Mesendoderm (in vitro differentiated cells): ENCODE results near the gene PPP1R12C.

Experiments
- DNase-seq: peaks from one replicate; pipeline ENCODE4 v3.0.0; 2013
- H2AK5ac ChIP-seq: 2 replicates; pipeline ENCODE4 v1.6.1; 2013; ENCODE audit warnings: low read length, inconsistent platforms
- H2BK120ac ChIP-seq: 2 replicates; pipeline ENCODE4 v1.6.1; 2013; ENCODE audit warnings: low read depth, mild to moderate bottlenecking, low read length, moderate library complexity, mixed read lengths
- H2BK15ac ChIP-seq: replicated peaks from 2 replicates; pipeline ENCODE4 v1.6.1; 2013; ENCODE audit warnings: low read depth, mild to moderate bottlenecking, moderate library complexity
- H2BK5ac ChIP-seq: 2 replicates; pipeline ENCODE4 v1.6.1; 2013; ENCODE audit warnings: low read length, inconsistent platforms
- H3K18ac ChIP-seq: 2 replicates; pipeline ENCODE4 v1.6.1; 2013; ENCODE audit warnings: mild to moderate bottlenecking, low read length, mixed read lengths
- H3K23ac ChIP-seq: one replicate; pipeline ENCODE4 v1.6.1; 2013; ENCODE audit warnings: low read length
- H3K27ac ChIP-seq: 2 replicates; pipeline ENCODE4 v1.5.1; 2013; ENCODE audit warnings: low read depth, mild to moderate bottlenecking, inconsistent platforms, low read length, moderate library complexity
- H3K27me3 ChIP-seq: 2 replicates; pipeline ENCODE4 v1.6.1; 2013; ENCODE audit warnings: low read length, control low read depth, mild to moderate bottlenecking, inconsistent platforms; ENCODE audit not compliant: insufficient read depth, poor library complexity
- H3K36me3 ChIP-seq: 2 replicates; pipeline ENCODE4 v1.6.1; 2013; ENCODE audit warnings: low read length, inconsistent platforms; ENCODE audit not compliant: control insufficient read depth, insufficient read depth
- H3K4ac ChIP-seq: one replicate; pipeline ENCODE4 v1.6.1; 2013; ENCODE audit warnings: low read depth, mild to moderate bottlenecking, low read length, moderate library complexity
- H3K4me1 ChIP-seq: 2 replicates; pipeline ENCODE4 v1.6.1; 2013; ENCODE audit warnings: low read depth, low read length, inconsistent platforms; ENCODE audit not compliant: control insufficient read depth
- H3K4me2 ChIP-seq: 2 replicates; pipeline ENCODE4 v1.6.1; 2013; ENCODE audit warnings: low read length
- H3K4me3 ChIP-seq: 2 replicates; pipeline ENCODE4 v1.5.1; 2013; ENCODE audit warnings: mild to moderate bottlenecking, low read length
- H3K56ac ChIP-seq: one replicate; pipeline ENCODE4 v1.6.1; 2013; ENCODE audit warnings: low read length
- H3K79me1 ChIP-seq: 2 replicates; pipeline ENCODE4 v1.6.1; 2013; ENCODE audit warnings: low read length, inconsistent platforms
- H3K79me2 ChIP-seq: 2 replicates; pipeline ENCODE4 v1.6.1; 2013; ENCODE audit warnings: mild to moderate bottlenecking, low read length; ENCODE audit not compliant: control insufficient read depth, insufficient read depth
- H3K9ac ChIP-seq: 2 replicates; pipeline ENCODE4 v1.6.1; 2013; ENCODE audit warnings: low read length, inconsistent platforms
- H4K5ac ChIP-seq: one replicate; pipeline ENCODE4 v1.6.1; 2013; ENCODE audit warnings: low read length
- H4K8ac ChIP-seq: one replicate; pipeline ENCODE4 v1.6.1; 2013; ENCODE audit warnings: low read depth, mild to moderate bottlenecking, control low read depth, low read length, moderate library complexity
- WGBS: extraction: QIAGEN DNeasy Blood & Tissue Kit; methylation state at CpG from one replicate; pipeline ENCODE4 v1.1.7; 2013; ENCODE audit warnings: low lambda C conversion rate, missing lambda C conversion rate; ENCODE audit not compliant: insufficient coverage; ENCODE audit errors: extremely low coverage; 5-methylcytosine and 5-hydroxymethylcytosine counted together

The PPP1R12C gene

GRCh38 chr19:55119053-55119452 is 1.6 kb upstream of the PPP1R12C start:
- Histone ChIP-seq H3K4me2 (peak overlapping the region; percentile 67), H3K4me1 (peaks cover 8% of the 10 kb centered on the region), H3K36me3 (no peaks in the 10 kb centered on the region), H3K79me1 (peaks cover 20% of the 10 kb centered on the region), H4K8ac (no peak overlapping the region), H4K5ac (peak overlapping the region; percentile 59), H2BK5ac (no peak overlapping the region), H3K9ac (peak overlapping the region; percentile 64), H2AK5ac (no peak overlapping the region), H3K27ac (no peak overlapping the region), H3K27me3 (no peaks in the 10 kb centered on the region), H3K18ac (no peak overlapping the region), H3K79me2 (peaks cover 29% of the 10 kb centered on the region), H3K4ac (no peak overlapping the region), H2BK120ac (no peak overlapping the region), H3K23ac (no peak overlapping the region), H3K56ac (peak overlapping the region; percentile 82), H3K4me3 (no peak overlapping the region), H2BK15ac (no peak overlapping the region)
- WGBS: no CpG with 5 or more reads among the region's 14 CpGs
- DNase-seq: no peak

DNA sequence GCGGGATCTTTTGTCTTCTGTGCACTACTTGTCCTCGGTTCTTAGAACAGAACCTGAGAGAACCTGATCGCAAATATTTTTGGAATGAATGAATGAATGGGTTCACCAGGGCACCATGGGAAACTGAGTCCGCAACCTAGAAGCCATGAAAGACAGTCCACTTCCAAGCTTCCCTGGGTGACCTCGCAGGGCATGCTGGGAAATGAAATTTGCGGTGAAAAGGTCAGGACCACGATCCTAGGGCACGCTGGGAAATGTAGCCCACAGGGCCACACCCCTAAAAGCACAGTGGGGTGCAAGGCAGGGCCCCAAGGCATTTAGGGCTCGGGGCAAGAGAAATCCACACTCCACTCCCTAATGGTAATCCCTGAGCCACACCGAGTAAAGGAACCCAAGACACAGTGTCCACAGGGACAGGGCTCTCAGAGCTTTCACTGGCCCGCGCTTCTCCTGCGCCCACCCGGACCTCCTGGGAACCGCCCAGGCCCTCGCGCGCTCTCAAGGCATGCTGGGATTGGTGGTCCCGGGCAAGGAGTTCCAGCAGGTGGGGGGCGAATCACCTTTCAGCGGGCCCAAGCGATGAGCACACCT is 1.1 kb upstream of the PPP1R12C start:
- H3K36me3 ChIP-seq: no peaks in the 10 kb centered on the region
- H2BK120ac ChIP-seq: no peak overlapping the region
- peak overlapping the region; percentile 66 for H4K8ac ChIP-seq
- no peak overlapping the region for H3K18ac ChIP-seq
- no peak overlapping the region for H2AK5ac ChIP-seq
- peak overlapping the region; percentile 88 for H3K56ac ChIP-seq
- H2BK15ac ChIP-seq: no peak overlapping the region
- no peak overlapping the region for H4K5ac ChIP-seq
- no peak overlapping the region for H3K27ac ChIP-seq
- peaks cover 8% of the 10 kb centered on the region for H3K4me1 ChIP-seq
- peak overlapping the region; percentile 81 for H3K4me2 ChIP-seq
- H2BK5ac ChIP-seq: peak overlapping the region; percentile 15
- peaks cover 32% of the 10 kb centered on the region for H3K79me2 ChIP-seq
- no peak overlapping the region for H3K23ac ChIP-seq
- no CpG with 5 or more reads among the region's 22 CpGs for WGBS
- H3K4ac ChIP-seq: no peak overlapping the region
- no peaks in the 10 kb centered on the region for H3K27me3 ChIP-seq
- DNase-seq: peak; percentile 95
- peak overlapping the region; percentile 72 for H3K9ac ChIP-seq
- peaks cover 22% of the 10 kb centered on the region for H3K79me1 ChIP-seq
- peak overlapping the region; percentile 75 for H3K4me3 ChIP-seq

GRCh38 chr19:55117663-55118391 is 390 bp upstream of the PPP1R12C start:
- DNase-seq: peak; percentile 100
- Histone ChIP-seq H3K4me3 (peak overlapping the region; percentile 75), H3K23ac (no peak overlapping the region), H2BK120ac (no peak overlapping the region), H3K4me1 (peaks cover 8% of the 10 kb centered on the region), H3K27ac (no peak overlapping the region), H3K4ac (no peak overlapping the region), H3K56ac (peak overlapping the region; percentile 88), H3K79me2 (peaks cover 37% of the 10 kb centered on the region), H3K4me2 (peak overlapping the region; percentile 77), H4K5ac (no peak overlapping the region), H3K27me3 (no peaks in the 10 kb centered on the region), H3K9ac (peak overlapping the region; percentile 72), H3K36me3 (no peaks in the 10 kb centered on the region), H2AK5ac (no peak overlapping the region), H4K8ac (peak overlapping the region; percentile 66), H3K18ac (peak overlapping the region; percentile 13), H2BK5ac (no peak overlapping the region), H3K79me1 (peaks cover 27% of the 10 kb centered on the region), H2BK15ac (no peak overlapping the region)
- no CpG with 5 or more reads among the region's 44 CpGs for WGBS

DNA sequence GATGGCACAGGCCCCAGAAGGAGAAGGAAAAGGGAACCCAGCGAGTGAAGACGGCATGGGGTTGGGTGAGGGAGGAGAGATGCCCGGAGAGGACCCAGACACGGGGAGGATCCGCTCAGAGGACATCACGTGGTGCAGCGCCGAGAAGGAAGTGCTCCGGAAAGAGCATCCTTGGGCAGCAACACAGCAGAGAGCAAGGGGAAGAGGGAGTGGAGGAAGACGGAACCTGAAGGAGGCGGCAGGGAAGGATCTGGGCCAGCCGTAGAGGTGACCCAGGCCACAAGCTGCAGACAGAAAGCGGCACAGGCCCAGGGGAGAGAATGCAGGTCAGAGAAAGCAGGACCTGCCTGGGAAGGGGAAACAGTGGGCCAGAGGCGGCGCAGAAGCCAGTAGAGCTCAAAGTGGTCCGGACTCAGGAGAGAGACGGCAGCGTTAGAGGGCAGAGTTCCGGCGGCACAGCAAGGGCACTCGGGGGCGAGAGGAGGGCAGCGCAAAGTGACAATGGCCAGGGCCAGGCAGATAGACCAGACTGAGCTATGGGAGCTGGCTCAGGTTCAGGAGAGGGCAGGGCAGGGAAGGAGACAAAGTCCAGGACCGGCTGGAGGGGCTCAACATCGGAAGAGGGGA is 1.1 kb downstream of the PPP1R12C start:
- H2BK5ac ChIP-seq: no peak overlapping the region

GRCh38 chr19:55115446-55116065 is 1.9 kb downstream of the PPP1R12C start:
- peak overlapping the region; percentile 95 for H3K9ac ChIP-seq
- H3K23ac ChIP-seq: no peak overlapping the region
- H3K4me1 ChIP-seq: peaks cover 8% of the 10 kb centered on the region
- peaks cover 36% of the 10 kb centered on the region for H3K79me1 ChIP-seq
- H4K5ac ChIP-seq: no peak overlapping the region
- no peak overlapping the region for H2BK120ac ChIP-seq
- no peak overlapping the region for H3K27ac ChIP-seq
- no peaks in the 10 kb centered on the region for H3K36me3 ChIP-seq
- H3K79me2 ChIP-seq: peaks cover 40% of the 10 kb centered on the region
- no peak overlapping the region for H2BK5ac ChIP-seq
- H3K18ac ChIP-seq: no peak overlapping the region
- no CpG with 5 or more reads among the region's 13 CpGs for WGBS
- H3K4ac ChIP-seq: no peak overlapping the region
- H4K8ac ChIP-seq: no peak overlapping the region
- no peak overlapping the region for H2AK5ac ChIP-seq
- peak; percentile 66 for DNase-seq
- no peaks in the 10 kb centered on the region for H3K27me3 ChIP-seq
- no peak overlapping the region for H2BK15ac ChIP-seq
- peak overlapping the region; percentile 96 for H3K56ac ChIP-seq
- H3K4me2 ChIP-seq: peak overlapping the region; percentile 93
- H3K4me3 ChIP-seq: no peak overlapping the region

More for the DNA sequence above, 1.1 kb downstream of the PPP1R12C start:
- Histone ChIP-seq H3K27me3 (no peaks in the 10 kb centered on the region), H3K18ac (no peak overlapping the region), H4K8ac (no peak overlapping the region), H2BK15ac (no peak overlapping the region), H4K5ac (no peak overlapping the region), H3K56ac (peak overlapping the region; percentile 96), H3K4me3 (peak overlapping the region; percentile 91), H3K4ac (no peak overlapping the region), H2AK5ac (peak overlapping the region; percentile 78), H3K36me3 (no peaks in the 10 kb centered on the region), H3K4me1 (peaks cover 8% of the 10 kb centered on the region), H3K23ac (peak overlapping the region; percentile 94), H3K79me1 (peaks cover 36% of the 10 kb centered on the region), H3K27ac (no peak overlapping the region), H3K9ac (peak overlapping the region; percentile 95), H3K79me2 (peaks cover 40% of the 10 kb centered on the region), H2BK120ac (no peak overlapping the region), H3K4me2 (peak overlapping the region; percentile 93)
- peak; percentile 64 for DNase-seq
- WGBS: no CpG with 5 or more reads among the region's 25 CpGs
